ENCODE measurements around the gene ACTR3C.
"Not testable (repeated sequence)": the region's sequence is repeated elsewhere in the genome, so short reads cannot be mapped to it uniquely, and the experiment has no call there.

The ACTR3C gene

DNA sequence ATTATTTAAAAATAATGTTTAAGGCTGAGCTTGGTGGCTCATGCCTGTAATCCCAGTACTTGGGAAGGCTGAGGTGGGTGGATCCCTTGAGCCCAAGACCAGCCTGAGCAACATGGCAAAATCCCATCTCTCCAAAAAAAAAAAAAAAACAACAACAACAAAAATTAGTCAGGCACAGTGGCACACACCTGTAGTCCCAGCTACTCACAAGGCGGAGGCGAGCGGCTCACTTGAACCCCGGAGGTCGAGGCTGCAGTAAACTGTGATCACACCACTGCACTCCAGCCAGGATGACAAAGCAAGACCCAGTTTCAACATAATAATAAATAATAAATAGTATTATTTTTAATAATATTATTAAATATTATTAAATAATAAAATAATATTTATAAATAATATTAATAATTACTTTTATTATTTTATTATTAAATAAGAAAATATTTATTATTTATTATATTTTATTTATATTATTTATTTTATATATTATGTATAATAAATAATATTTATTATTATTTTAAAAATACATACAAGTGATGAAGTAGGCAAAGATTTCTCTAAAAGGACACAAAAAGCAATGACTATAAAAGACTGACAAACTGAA, 8.6 kb downstream of the ACTR3C start:
- no peak for DNase-seq

DNA sequence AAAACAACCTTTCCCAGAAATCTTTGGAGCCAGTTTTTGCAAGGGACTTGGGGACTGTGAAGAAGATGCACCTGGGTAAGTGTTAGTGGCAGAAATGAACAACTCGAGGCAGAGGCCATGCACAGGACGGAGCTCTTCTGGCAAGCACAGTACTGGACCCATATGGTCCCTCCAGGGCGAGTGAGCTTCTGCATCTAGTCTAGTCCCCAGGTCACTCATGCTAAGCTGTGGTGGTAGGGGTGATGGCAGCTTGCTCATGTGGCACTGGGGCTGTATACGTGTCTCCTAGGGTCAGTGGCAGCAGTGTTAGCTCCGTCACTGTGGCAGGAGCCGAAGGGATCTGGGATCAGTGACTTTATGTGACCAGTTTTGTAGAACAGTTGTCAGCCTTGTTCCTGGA, 9.5 kb downstream of the ACTR3C start:
- DNase-seq, result no peak

DNA sequence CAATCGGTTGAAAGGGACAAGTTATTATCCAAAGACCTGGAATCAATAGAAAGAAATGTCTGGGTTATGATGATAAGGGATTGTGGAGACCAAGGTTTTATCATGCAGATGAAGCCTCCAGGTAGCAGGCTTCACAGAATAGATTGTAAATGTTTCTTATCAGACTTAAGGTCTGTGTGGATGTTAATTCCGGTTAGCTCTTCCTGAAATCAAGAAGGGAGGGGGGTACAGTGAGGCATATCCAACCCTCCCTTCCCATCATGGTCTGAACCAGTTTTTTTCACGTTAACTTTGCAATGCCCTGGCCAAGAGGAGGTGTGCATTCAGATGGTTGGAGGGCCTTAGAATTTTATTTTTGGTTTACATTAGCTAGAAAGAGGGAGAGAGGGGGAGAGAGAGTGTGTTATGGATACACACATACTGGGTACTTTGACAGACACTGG, 10.0 kb downstream of the ACTR3C start:
- no peak for DNase-seq

DNA sequence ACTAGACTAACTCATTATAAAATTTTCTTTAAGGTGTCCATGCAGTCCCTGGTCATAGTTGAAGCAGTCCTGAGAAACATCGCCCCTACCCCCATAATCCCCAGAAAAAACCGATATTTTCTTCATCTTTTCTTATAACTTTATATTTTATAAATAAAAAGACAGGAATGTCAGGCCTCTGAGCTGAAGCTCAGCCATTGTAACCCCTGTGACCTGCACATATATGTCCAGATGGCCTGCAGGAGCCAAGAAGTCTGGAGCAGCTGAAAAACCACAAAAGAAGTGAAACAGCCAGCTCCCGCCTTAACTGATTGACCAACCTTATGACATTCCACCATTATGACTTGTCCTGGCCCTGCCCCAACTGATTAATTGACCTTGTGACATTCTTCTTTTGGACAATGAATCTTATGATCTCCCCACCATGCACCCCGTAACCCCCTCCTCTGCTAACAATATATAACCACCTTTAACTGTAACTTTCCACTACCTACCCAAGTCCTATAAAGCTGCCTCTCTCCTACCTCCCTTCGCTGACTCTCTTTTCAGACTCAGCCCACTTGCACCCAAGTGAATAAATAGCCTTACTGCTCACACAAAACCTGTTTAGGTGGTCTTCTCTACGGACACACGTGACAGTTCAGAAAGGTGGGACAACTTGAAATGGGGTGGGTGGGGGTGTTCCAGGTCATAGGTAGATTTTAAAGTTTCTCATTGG, 10.5 kb downstream of the ACTR3C start:
- DNase-seq, result not testable (repeated sequence)

DNA sequence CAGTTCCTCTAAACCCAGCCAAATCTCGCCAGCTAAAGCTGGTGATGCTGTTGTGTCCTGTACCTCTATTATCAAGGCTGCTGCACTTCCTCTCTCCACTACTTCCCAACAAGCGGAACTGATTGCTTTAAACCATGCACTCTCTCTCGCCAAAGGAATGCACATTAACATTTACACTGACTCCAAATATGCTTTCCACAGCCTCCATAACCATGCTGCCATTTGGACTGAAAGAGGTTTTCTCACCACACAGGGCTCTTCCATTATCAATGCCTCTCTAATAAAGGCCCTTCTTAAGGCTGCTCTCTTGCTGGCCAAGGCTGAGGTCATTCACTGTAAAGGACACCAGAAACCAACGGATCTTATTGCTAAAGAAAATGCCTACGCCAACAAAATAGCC, 11.6 kb downstream of the ACTR3C start:
- DNase-seq, result no peak

DNA sequence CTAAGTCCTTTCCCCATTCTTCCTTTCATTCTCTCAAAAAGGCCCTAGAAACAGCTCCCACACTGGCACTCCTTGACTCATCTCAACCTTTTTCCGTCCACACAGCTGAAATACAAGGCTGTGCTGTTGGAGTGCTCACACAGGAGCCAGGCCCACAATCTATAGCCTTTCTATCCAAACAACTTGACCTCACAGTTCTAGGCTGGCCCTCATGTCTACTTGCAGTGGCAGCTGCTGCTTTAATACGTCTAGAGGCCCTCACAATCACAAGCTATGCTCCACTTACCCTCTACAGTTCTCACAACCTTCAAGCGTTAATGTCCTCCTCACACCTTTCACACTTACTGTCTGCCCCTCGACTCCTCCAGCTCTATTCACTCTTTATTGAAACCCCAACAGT, 12.2 kb downstream of the ACTR3C start:
- DNase-seq, result no peak

DNA sequence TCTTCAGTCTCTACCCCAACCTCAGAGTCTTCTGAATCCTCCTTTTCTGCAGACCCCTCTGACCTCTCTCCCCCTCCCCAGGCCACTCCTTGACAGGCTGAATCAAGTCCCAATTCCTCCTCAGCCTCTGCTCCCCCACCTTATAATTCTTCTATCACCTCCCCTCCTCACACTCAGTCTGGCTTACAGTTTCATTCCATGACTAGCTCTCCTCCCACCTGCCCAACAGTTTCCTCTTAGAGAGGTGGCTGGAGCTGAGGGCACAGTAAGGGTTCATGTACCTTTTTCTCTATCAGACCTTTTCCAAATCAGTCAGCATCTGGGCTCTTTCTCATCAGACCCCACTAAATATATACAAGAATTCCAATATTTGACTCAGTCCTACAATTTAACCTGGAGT, 14.8 kb downstream of the ACTR3C start:
- DNase-seq, result no peak

DNA sequence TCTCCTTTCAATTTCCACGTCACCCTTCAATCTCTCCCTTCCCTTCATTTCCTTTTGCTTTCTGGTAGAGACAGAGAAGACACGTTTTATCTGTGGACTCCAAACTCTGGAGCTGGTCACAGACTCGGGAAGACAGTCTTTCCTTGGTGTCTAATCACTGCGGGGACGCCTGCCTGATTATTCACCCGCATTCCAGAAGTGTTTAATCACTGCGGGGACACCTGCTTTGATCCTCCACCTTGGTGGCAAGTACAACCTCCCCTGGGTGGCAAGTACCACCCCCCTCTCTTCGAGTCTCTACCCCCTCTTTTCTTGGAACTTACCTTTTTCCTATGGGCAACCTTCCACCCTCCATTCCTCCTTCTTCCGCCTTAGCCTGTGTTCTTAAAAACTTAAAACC, 15.4 kb downstream of the ACTR3C start:
- DNase-seq, result no peak

DNA sequence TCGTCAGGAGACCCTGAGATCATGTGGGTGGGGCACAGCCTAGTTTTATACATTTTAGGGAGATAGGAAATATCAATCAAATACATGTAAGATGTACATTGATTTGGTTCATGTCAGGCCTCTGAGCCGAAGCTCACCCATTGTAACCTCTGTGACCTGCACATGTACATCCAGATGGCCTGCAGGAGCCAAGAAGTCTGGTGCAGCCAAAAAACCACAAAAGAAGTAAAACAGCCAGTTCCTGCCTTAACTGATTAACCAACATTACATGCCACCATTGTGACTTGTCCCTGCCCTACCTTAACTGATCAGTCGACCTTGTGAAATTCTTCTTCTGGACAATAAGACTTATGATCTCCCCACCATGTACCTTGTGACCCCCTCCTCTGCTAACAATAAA, 16.2 kb downstream of the ACTR3C start:
- no peak for DNase-seq

DNA sequence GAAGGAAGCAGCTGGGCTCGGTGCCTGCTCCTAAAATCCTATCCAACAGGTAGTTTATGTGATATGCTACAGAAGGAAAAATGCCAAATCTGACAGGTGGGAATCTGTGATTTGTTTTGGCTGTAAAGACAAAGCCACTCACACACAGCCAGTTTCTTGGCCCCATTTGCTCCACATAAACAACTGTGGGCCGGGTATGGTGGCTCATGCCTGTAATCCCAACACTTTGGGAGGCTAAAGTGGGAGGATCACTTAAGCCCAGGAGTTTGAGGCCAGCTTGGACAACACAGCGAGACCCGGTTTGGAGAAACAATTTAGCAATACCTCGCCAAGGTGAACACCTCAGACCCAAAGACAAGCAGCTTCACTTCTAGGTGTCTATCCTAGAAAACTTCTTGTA, 17.0 kb downstream of the ACTR3C start:
- not testable (repeated sequence) for DNase-seq

DNA sequence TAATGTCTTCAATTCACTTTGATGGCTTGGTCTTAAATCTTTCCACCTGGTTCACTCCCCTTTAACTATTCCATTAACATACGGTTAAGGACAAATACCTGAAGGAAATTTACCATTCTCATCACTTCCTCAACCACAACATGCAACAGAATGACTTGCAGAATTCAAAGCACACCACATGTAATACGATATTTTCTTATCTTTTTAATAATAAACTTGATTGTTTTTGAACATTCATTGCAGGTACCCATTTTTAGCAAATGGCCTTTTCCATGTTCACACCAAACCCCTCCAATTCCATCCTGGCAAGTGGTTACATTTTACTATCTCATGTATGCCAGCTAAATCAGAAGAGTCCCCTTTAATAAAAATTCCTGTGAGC, 17.5 kb downstream of the ACTR3C start:
- not testable (repeated sequence) for DNase-seq

DNA sequence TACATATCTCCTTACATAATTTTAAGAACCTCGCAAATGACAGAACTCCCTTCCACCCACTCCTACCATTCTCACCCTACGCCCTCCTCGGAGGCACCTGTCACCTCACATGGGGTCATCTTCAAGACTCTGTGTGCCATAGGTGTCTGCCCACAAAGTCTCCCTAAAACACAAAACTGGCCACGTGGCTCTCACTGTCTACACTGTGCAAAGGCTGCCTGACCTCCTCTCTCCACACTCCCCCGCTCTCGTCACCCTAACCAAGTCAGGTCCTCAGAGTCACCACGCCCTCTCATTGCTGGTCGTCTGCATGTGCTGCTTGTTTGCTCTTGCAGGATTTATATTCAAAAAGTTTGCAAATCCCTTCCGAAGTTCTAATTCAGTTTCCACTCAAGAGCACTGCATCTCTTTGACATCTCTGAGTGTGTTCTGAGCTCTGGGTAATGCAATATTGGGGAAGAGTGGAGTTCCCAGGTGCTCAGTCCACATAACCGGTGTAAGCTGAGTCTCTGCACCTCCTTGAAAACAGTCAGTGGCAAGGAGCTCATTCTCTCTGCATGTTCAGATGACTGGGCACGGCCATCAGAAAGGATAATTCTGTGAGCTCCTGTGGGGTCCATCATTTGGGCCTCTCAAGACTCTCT, 18.0 kb downstream of the ACTR3C start:
- not testable (repeated sequence) for DNase-seq

DNA sequence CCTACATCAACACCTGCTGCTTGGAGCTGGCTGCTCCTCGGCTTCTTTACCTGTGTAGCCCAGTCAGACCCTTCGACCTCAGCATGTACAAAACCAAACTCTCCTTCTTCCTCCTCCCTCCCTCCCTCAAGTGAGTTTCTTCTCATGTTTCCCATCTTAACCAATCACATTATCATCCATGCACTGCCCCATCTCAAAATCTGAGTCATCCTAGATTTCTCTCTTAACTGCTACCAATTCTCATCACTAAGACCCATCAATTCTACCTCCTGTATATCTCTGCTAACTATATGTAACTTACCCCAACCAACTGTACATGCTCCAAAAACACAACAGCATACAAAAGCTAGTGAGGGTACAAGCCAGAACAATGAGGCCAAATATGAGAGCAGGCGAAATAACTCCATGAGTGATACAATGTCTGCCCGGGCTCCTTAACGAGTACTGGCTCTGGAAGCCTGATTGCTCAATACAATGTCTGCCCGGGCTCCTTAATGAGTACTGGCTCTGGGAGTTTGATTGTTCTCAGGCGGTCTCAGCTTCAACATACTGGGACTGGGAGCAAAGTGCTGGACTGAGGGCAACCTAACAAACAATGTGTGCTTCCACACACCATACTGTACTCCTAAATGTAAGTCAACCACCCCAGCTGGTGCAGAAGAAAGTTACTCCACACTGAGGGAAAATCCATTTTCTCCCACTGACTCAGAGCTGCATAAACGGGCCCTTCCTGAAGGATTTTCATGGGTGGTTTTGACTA, 18.7 kb downstream of the ACTR3C start:
- DNase-seq, result not testable (repeated sequence)

DNA sequence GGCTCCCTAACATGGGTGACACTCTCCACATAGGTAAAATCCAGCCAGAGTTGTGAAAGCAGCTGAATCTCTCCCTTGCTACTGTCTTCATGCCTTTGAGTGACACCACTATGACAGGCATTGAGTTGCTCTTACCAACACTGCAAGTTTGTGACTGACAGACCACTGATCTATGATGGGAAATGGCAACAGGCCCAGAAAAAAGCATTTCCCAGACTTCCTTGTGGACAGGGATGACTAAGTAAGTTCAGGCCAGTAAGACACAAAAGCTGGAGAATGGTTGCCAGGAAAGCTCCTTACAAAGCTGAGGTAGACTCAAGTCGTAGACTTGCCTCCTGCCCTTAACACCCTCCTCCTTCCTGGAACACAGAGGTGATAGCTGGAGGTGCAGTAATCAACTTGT, 20.4 kb downstream of the ACTR3C start:
- DNase-seq, result not testable (repeated sequence)

DNA sequence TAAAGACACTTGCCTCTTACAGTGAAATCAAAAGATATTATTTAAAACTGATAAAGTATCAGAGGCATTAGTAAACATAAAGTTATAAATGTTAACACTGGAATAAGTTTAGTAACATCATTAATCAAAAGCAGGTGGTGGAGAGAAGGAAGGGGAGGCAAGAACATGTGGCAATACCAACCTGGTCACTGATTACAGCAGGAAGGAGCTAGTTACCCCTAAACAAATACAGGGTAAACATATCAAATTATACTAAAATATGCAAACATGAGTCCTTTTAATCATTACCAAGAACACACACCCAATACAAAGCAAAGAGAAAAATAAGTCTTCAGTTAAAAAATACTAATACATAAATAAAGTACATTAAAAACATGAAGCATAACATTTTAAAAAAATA, 25.4 kb downstream of the ACTR3C start:
- DNase-seq, result not testable (repeated sequence)

DNA sequence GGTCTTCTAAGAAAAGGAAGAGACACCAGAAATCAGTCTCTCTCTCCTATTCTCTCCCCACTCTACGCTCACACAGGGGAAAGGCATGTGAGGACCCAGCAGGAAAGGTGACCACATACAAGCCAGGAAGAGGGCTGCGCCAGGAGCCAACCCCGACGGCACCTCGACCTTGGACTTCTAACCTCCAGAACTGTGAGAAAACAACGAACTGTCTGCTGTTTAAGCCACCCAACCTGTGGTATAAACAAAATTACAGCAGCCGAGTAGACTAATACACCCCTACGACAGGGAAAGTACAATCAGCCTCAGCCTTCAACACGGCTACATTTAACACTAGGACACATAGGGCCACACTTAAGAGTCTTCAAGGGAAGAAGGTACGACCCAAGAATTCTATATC, 26.5 kb downstream of the ACTR3C start:
- not testable (repeated sequence) for DNase-seq

DNA sequence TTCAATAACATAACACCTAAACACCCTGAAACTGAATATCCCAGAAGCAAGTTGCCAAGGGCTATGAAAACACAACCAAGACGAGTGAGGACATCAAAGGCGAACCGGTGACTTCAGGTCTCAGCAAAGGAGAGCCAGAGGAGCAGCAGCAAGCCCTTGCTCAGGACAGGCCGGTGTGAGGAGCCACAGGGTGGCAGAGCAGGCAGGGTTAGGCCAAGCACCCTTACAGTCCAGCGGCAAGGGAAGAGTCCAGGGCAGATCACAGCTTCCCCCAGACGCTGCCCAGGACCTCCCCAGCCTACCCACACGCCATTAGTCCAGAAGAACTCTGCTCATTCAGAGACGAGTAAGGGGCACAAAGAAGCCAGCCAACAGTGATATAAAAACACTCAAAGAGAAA, 27.7 kb downstream of the ACTR3C start:
- DNase-seq, result not testable (repeated sequence)

DNA sequence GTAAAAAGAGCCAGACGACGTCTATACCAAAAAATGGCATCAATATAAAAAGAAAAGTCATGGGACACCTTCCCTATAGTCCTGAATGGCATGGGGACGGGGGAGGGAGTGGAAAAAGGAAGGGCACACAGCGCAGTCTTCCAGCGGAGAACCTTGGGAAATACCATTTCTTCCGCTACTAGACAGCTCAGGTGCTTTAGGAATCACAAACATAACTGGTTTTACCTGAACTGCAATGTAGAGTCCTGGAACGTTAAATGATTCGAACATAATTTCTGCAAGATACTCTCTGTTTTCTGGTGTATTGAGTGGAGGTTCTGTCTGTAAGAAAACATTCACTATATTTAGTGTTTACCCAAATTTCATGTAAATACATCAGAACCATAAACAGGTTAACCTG, 28.3 kb downstream of the ACTR3C start:
- not testable (repeated sequence) for DNase-seq

DNA sequence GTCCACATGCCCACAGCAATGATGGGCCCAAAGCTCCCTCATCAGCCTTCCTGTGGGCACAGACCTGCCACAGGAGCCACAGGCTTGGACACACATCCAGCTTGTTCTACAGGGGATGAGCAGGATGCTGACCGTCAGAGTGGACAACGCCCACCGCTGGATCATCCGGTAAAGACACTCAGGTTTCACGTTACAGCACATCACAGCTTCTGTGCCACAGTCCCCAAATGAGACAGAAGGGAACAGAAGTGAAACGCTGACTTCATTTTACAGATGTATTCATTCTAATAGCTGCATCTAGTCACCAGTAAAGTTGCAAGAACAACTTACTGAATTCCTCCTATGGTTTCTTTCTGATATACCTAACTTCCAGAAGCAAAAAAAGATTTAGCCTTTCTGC, 33.0 kb downstream of the ACTR3C start:
- not testable (repeated sequence) for DNase-seq

DNA sequence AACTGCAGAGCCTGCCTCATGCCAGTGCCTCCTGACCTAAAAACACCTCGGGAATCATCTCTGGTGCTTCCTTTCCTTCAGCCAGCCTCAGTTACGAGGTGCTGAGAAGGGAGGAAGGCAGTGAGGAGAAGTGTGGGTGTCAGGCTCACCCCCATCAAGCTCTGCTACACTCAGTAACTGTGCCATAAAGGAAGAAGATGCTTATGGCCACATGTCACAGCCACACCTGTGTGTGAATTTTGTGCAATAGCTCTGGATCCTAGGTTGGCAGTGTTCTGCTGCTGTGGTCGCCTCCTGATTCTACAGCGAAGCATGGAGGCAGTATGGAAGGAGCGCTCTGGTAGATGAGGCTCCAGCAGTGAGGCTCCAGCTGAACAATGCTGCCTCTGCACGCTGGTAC, 34.5 kb downstream of the ACTR3C start:
- DNase-seq, result not testable (repeated sequence)

DNA sequence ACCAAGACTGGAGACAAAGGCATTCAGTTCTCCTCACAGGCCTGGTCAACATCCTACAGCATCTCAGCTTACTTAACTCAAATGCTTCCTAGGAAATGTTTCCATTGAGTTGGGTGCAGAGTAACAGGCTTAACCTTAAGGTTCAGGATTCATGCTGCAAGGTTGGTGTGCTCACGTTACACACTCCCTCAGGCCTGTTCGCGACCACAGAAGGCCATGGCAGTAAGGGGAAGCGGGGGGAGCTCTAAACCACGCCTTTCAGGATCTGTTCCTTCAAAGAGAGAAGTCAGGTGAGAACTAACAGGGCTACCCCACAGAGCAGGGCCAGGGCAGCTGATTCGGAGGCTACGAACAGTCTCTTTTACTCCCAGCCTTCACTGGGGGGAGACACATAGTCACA, 35.5 kb downstream of the ACTR3C start:
- not testable (repeated sequence) for DNase-seq

All from anterior cingulate cortex (tissue), 58 donors.